ENCODE data around the gene RASAL1. TPM values are rescaled to one million over a fixed set of nuclear protein-coding genes. Genes with fewer than 3 reads are reported as not detected.

Gene RASAL1
- total RNA-seq, 1 donor from 2014 or later: 0.65 TPM

GRCh38 chr12:113094738-113095137 lies 40.8 kb downstream of the RASAL1 start:
- H3K36me3 Mint-ChIP-seq: no peaks in the 10 kb centered on the region
- no peak overlapping the region for H3K4me3 Mint-ChIP-seq
- DNase-seq (ENCODE audit: low spot score in 2 of 2, unreplicated experiment in 2 of 2): no peak
- H3K27me3 Mint-ChIP-seq (ENCODE audit: low read depth): peaks cover 51% of the 10 kb centered on the region
- H3K4me1 Mint-ChIP-seq: peaks cover 5% of the 10 kb centered on the region
- H3K9me3 Mint-ChIP-seq: no peaks in the 10 kb centered on the region
- no peak overlapping the region for H3K27ac Mint-ChIP-seq
- no peak for TF ChIP-seq CTCF (IDR thresholded peaks at IDR 0.05; ENCODE audit: unreplicated experiment)

GRCh38 chr12:113093409-113094101 lies 42.0 kb downstream of the RASAL1 start:
- no peak for TF ChIP-seq CTCF (IDR thresholded peaks at IDR 0.05; ENCODE audit: unreplicated experiment)
- H3K4me3 Mint-ChIP-seq: no peak overlapping the region
- no peaks in the 10 kb centered on the region for H3K36me3 Mint-ChIP-seq
- DNase-seq (ENCODE audit: low spot score in 2 of 2, unreplicated experiment in 2 of 2): no peak
- no peaks in the 10 kb centered on the region for H3K9me3 Mint-ChIP-seq
- no peak overlapping the region for H3K27ac Mint-ChIP-seq
- peaks cover 63% of the 10 kb centered on the region for H3K27me3 Mint-ChIP-seq (ENCODE audit: low read depth)
- H3K4me1 Mint-ChIP-seq: peaks cover 5% of the 10 kb centered on the region

- no peak for TF ChIP-seq CTCF (IDR thresholded peaks at IDR 0.05; ENCODE audit: unreplicated experiment)
- peak overlapping the region; percentile 54 for H3K4me3 Mint-ChIP-seq
- no peaks in the 10 kb centered on the region for H3K9me3 Mint-ChIP-seq
- no peaks in the 10 kb centered on the region for H3K36me3 Mint-ChIP-seq
- peaks cover 5% of the 10 kb centered on the region for H3K4me1 Mint-ChIP-seq
- H3K27me3 Mint-ChIP-seq (ENCODE audit: low read depth): peaks cover 67% of the 10 kb centered on the region
- no peak for DNase-seq (ENCODE audit: low spot score in 2 of 2, unreplicated experiment in 2 of 2)
- no peak overlapping the region for H3K27ac Mint-ChIP-seq
Observed at GRCh38 chr12:113092607-113093408, 42.8 kb downstream of the RASAL1 start.

- Mint-ChIP-seq H3K27ac (no peak overlapping the region), H3K4me1 (peaks cover 7% of the 10 kb centered on the region), H3K9me3 (no peaks in the 10 kb centered on the region), H3K36me3 (no peaks in the 10 kb centered on the region), H3K4me3 (no peak overlapping the region), H3K27me3 (ENCODE audit: low read depth) (peaks cover 72% of the 10 kb centered on the region)
- no peak for DNase-seq (ENCODE audit: low spot score in 2 of 2, unreplicated experiment in 2 of 2)
- no peak for TF ChIP-seq CTCF (IDR thresholded peaks at IDR 0.05; ENCODE audit: unreplicated experiment)
Observed at GRCh38 chr12:113091506-113091905, 44.1 kb downstream of the RASAL1 start.

- H3K27ac Mint-ChIP-seq: no peak overlapping the region
- H3K4me3 Mint-ChIP-seq: no peak overlapping the region
- no peaks in the 10 kb centered on the region for H3K9me3 Mint-ChIP-seq
- H3K36me3 Mint-ChIP-seq: no peaks in the 10 kb centered on the region
- peaks cover 7% of the 10 kb centered on the region for H3K4me1 Mint-ChIP-seq
- H3K27me3 Mint-ChIP-seq (ENCODE audit: low read depth): peaks cover 75% of the 10 kb centered on the region
- TF ChIP-seq CTCF (IDR thresholded peaks at IDR 0.05; ENCODE audit: unreplicated experiment): no peak
- DNase-seq (ENCODE audit: low spot score in 2 of 2, unreplicated experiment in 2 of 2): no peak
Observed at GRCh38 chr12:113090740-113091139, 44.8 kb downstream of the RASAL1 start.

Data from mesothelial cell of epicardium (in vitro differentiated cells).